C4-2B (cell line): ENCODE data around the gene NOP56.

Source experiments
- H3K27ac ChIP-seq: fragments of 450-650 bp; 2 replicates; pipeline ENCODE4 v1.5.1; 2017
- ZFX ChIP-seq: fragments of 450-650 bp; IDR thresholded peaks from 2 replicates; pipeline ENCODE4 v1.6.1; 2017
- TF ChIP-seq, protein P1 (sequence below): fragments of 450-650 bp; conservative IDR thresholded peaks from 2 replicates; pipeline ENCODE4 v1.5.1; 2017; ENCODE audit warnings: mild to moderate bottlenecking

Gene NOP56

DNA sequence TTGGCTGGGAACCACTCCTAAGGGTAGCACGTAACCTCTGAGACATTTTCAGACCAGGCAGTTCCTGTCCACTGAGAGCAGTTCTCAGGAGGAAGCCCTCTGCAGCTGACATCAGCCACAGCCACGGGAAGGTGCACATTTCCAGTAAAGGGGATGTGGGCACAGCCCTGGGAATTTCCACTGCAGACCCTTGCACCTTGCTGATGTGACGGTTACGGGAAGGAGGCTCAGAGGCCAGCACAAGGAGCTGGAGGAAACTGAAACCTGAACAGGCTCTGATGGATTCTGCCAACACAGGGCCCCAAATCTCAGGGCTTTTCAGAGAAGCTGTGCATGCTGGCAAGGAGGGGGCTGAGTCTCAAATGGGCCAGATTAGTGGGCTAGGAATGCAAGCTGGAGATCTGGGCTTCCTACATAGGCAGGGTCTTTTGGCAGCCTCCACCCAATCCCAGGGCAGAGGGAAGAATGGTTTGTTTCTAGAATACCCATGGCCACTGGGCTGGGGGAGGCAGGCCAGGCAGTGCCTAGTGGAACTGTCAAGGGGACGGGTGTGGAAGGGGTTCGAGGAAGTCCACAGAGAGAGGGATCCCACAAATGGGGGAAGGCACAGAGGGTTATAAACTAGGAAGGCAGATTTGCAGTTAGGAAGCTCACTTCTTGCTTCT is 54.4 kb downstream of the NOP56 start:
- TF ChIP-seq ZFX = no peak
- TF ChIP-seq, protein P1, sequence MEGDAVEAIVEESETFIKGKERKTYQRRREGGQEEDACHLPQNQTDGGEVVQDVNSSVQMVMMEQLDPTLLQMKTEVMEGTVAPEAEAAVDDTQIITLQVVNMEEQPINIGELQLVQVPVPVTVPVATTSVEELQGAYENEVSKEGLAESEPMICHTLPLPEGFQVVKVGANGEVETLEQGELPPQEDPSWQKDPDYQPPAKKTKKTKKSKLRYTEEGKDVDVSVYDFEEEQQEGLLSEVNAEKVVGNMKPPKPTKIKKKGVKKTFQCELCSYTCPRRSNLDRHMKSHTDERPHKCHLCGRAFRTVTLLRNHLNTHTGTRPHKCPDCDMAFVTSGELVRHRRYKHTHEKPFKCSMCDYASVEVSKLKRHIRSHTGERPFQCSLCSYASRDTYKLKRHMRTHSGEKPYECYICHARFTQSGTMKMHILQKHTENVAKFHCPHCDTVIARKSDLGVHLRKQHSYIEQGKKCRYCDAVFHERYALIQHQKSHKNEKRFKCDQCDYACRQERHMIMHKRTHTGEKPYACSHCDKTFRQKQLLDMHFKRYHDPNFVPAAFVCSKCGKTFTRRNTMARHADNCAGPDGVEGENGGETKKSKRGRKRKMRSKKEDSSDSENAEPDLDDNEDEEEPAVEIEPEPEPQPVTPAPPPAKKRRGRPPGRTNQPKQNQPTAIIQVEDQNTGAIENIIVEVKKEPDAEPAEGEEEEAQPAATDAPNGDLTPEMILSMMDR = no peak
- H3K27ac ChIP-seq = no peak overlapping the region

DNA sequence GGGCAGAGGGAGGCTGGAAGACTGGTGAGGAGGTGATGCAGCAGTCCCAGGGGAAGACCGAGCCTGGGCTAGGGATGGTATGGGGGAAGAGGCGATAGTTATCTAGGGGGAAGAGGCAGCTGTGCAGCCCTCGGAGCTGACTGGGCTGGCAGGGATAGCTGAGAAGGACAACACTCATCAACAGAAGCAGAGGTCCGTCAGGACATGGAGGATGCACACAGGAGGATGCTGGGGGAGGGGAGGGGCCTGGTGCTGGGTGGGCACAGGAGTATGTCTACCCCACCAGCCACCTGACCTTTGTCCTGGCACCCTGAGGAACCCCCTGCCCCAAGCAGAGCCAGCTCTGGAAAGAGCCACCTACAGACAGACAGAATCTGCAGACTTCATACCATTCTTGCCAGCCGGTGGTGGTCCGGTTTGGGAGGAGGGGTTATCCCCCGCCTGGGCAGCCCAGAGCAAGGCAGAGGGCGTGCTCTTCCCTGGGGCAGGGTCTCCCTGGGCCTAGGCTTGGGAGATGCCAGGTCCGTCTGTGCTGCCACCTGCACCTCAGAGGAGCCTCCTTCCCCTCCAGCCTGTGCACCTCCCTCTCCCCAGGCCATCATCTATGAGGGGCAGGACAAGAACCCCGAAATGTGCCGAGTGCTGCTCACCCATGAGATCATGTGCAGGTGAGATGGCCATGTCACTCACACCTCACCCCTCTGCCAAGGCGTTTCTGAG is 55.1 kb downstream of the NOP56 start:
- no peak overlapping the region for H3K27ac ChIP-seq
- TF ChIP-seq ZFX = no peak
- TF ChIP-seq, protein P1 = no peak
